Fibroblast of gingiva (primary cell): Measurements from ENCODE around the gene GNAI3.
A peak's percentile ranks its signal among the peaks of the same experiment; 100 is the strongest.

ENCODE experiments used
- DNase-seq: peaks from one replicate; pipeline ENCODE4 v3.0.0-alpha.2; 2011; ENCODE audit warnings: low read depth

GNAI3 gene

DNA sequence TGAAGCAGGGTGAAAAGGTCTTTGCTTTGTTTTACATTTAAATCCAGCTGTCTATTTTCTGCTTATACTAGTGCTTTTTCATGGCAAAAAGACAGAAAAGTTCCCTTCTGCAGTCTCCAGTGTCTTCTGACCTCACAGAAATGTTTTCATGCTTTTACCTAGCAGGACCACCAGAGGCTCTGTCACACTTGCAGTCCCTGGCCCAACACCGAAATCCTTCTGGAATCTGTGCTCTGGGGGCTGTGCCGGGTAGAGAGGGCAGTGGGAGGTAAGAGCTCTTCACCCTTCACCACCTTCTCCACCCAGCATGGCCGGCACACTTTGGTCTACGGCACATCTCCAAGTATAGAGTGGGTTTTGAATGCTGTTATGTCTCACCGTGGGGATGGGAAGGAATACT lies 50.2 kb downstream of the GNAI3 start:
- no peak for DNase-seq

DNA sequence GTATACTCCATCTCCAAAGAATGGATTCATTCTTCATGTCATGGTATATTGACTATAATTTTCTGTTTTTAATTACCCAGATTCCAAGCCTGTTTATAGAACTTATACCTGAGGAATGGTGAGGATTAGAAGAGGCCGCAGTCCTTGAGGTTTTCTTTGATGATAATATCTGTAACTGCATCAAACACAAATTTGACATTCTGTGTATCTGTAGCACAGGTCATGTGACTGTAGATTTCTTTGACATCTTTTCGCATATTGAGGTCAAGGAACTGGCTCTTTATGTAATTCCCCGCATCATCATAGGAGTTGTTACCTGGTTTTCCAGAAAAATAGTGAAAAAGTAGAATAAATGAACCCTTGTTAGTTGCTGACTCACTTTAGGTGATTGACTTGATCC lies 54.8 kb downstream of the GNAI3 start:
- DNase-seq: no peak

DNA sequence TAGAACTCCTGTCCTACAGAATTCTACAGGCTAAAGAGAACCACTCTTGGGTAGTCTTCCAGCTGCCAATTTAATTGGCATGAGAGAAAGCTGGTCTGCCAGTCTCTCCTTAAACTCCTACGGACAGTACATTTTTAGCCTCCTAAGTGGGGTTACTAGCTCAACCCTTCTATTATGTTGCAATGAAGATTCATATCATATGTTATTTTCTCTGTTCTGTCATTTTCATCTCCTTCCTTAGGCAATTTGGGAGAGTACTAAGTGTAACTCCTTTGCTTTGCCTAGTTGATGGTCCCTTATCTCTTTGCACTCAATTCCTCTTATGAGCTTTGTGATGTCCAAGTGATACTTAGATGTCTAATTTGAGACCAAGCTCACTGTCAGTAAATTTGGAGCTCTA lies 57.0 kb downstream of the GNAI3 start:
- DNase-seq: no peak

DNA sequence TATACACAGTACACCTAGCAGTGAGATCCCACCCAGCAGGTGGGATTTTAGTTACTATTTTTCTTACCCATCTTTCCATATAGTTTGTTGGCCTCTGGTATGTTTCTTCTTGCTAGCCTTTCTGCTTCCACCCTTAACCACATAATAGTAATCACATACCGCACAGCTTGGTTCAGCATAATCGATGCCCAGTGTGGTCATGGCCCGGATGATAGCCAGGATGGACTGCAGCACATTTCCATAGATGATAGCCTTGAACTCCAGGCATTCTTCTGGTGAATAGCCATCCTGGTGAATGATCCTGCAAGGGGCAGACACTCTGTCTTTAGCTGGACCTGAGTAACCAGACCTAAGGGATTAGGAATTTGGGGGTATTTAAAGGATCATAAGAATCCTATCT lies 61.5 kb downstream of the GNAI3 start:
- no peak for DNase-seq

- no peak for DNase-seq
Observed at GRCh38 chr1:109610609-109611307, 62.3 kb downstream of the GNAI3 start.

DNA sequence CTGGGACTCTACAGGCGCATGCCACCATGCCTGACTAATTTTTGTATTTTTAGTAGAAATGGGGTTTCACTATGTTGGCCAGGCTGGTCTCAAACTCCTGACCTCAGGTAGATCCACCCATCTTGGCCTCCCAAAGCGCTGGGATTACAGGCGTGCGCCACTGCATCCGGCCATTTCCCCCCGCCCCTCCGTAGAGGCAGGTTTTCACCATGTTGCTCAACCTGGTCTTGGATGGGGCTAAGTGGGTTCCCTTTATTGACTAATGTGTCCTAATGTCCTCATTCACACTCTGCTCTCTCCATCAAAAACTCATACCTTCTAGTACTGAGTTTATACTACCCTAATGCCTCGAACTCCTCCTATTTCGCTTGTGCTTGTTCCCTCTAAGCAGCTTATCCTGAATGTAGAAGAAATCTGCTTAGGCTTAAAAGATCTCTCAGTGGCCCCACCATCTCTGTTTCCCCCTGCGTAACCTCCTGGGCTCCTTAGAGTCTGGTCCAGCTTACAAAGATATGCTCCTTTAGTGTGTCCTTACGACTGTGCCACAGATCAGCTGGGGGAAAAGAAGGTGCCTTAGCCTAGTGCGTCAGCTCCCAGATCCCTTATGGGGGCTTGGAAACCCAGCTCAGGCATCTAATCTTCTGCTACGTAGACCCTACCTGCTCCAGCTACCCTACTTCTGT lies 63.0 kb downstream of the GNAI3 start:
- DNase-seq: no peak

DNA sequence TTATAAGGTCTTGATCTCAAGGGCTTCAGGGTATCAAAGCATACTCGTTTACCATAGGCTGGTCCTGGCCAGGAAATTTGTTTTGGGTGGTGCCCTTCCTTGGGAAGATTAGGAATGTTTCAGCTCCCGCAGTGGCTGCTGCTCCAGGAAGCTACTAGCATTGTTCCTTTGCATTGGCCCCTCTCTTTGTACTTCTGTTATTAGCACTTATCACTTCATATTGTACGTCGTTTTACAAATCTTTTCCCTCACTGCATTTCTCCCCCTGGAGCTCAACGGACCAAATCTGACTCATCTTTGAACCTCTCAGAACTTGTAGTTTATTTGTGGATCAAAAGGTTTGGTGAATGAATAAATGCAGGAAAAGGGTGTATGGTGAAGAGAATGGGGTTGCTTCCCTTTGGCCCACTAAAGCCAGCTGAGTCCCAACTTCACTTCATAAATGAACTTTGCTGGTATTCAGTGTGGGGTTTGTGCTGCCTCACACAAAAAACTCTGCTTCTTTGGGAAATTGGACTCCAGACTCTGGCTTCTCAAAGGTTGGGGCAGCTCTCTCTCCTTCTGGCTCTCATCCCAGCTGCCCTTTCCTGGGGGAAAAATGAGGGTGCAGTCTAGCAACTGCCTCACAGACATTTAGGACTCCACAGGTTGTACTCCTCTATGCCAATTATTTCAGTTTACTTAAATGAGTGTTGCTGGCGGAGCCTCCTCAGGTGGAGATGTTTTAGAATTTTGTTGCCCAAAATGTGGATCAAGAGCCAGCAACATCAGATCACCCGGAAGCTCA lies 65.1 kb downstream of the GNAI3 start:
- no peak for DNase-seq

DNA sequence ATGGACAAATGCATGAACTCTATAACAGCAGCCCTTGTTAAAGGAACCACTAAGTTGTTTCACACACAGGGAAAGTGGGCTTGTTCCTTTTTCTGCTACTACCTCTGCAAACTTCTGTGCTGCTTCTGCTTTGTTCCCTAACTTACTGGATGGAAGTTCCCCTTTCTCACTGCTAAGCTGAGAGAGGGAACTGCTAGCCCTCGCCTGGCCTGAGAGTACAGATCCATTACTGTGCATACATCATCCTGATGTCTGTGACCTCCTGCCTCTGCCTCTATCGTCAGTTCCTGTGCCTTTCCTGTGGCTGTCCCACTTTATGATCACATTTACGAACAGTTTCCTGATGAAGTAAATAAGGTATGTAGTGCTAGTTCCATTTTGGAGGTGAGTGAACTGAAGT lies 67.5 kb downstream of the GNAI3 start:
- DNase-seq: no peak

DNA sequence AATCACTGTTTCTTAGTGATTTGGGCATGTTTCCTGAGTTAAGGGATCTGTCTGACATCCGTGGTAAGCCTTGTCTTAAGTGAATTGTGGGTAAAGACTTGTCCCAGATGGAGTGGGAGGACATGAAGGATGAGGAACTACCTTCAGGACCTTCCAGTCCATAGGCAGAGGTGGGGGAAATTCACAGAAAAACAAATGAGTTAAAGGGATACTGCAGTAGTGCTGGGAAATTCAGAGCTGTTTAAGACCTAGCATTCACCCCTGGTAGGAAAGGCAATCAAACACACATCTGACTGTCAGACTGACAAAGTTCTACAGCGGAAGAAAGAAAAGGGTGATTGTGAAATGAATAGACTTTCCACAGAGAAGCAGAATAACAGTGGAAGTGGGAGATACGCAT lies 68.0 kb downstream of the GNAI3 start:
- DNase-seq: no peak

DNA sequence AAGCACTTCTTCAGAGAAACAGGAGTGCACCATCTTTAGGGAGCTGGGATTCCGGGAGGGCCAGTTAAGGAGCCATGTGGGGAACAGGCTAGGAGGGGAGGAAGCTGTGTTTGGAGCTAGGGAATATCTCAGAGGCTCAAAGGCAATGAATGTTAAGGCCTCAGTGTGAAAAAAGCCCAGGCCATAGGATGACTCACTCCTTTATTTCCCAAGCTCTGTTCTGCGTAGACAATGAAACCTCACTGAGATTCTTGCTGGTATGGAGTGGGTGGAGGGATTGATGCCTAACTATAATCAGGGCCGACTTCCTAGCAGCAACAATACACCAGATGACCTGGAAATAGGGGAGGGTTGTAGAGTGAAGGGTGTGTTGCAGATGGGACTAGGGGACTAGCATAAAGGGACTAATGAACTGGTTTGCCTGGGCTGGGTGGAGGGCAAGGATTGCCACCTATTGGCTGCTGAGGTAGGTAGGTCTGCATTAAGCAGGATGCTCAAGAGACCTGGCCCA lies 68.9 kb downstream of the GNAI3 start:
- peak; percentile 76 for DNase-seq

- no peak for DNase-seq
Observed at GRCh38 chr1:109618661-109619575, 70.5 kb downstream of the GNAI3 start.

DNA sequence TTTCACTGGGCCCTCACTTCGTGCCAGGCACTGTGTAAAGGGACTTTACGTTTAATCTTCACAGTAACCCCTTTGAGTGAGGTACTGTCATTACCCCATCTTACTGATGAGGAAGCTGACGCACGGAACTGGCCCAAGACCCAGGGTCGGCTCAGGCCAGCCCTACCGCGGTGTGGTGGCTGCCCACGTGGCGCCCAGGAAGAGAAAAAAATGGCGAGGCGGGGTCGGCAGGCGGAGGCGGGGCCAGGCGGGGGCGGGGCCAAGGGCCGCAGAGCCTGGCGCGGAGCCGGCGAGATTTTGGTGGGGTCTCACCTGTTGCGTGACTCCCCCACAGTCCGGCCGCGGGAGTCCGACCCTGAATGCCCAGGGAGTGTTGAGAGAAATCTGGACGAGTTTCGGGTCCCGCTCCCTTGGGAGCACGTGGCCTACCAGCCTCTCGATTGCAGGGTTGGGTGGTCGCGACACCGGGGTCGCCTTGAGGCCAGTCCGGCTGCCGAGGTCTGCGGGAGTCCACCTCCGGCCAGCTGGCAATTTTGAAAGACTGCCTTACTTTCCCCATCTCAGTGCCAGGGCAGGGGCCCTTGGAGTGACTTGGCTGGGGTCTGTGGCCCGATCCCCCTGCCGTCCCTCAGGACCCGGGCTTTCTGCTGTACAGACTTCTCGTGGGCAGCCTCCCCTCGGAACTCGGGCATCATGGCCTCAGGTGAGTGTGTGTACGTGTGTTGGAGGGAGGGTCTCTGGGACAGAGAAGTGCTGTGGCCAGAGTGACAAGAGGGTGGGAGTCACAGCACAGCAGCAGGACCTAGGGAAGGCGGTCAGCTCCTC lies 71.4 kb downstream of the GNAI3 start, which contains the start of the genes AMPD2 and GNAT2:
AMPD2 (plus strand) TSS at position 262 of the 825 bp plus-strand sequence. CDS start 1,339 bp downstream, outside the sequence.
GNAT2 (minus strand) TSS at position 41 of the 825 bp plus-strand sequence. CDS start 6,746 bp downstream, outside the sequence.
- DNase-seq: peak; percentile 88

GRCh38 chr1:109620401-109620791 lies 72.0 kb downstream of the GNAI3 start:
- DNase-seq: peak; percentile 53

- peak; percentile 93 for DNase-seq
Observed at GRCh38 chr1:109620841-109621286, 72.4 kb downstream of the GNAI3 start.

- DNase-seq: no peak
Observed at GRCh38 chr1:109621379-109622136, 73.1 kb downstream of the GNAI3 start.

DNA sequence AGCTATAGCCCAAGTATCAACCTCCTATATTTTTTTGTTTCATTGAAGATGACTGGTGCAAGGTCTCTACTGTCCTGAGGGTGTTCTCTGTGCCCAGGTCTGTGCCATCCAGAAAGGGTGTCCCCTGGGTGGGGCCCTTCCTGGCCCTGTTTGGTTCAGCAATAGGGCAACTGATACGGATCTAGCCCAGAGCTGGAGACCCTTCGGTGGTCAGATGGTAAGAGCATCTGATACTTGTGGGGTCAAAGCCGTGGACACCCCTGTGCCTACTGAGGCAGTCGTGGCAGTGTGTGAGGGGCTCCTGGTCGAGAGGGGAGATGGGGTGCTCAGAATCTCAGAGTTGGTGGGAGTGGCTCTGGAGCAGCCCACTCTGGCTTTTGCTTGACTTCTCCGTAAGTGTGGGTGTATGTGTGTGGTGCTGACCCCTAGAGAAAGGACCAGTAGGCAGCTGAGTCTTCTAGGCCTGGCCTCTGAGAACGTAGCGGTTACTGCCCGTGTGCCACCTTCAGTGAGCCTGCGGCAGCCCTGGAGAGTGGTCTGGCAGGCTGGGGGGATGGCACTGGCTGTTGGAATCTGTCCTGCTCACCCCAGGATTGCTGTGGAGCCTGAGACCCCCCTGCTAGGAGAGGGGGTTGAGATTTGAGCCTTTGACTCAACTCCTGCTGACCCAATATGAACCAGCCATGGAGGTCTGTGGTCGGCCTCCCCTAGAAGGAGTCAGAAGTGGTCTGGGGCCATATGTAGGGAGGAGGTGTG lies 73.9 kb downstream of the GNAI3 start:
- DNase-seq: no peak

DNA sequence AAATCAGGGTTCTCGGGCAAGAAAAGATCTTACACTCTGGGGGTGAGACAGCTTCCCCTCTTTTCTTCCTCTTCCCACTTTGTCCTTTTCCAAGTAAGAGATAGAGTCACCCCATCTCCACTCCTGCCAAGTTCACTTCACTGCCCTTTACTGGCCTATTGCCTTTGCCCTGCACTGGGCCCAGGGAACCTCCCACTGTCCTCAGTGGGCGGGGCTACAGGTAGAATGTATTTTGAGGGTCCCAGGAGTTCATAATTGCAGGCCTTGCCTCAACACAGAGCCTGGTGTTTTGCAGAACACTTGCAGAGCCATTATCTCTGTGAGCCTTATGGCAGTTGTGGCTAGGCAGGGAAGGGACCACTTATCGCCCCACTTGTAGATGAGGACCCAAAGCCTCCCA lies 74.5 kb downstream of the GNAI3 start:
- no peak for DNase-seq

GRCh38 chr1:109623601-109624161 lies 75.3 kb downstream of the GNAI3 start:
- DNase-seq: peak; percentile 47
